Liver (tissue), 9 donors: Measurements from ENCODE around the gene DAGLB. TPM values are rescaled to one million over a fixed set of nuclear protein-coding genes. Genes with fewer than 3 reads are reported as not detected.
"Not testable (repeated sequence)": the region's sequence is repeated elsewhere in the genome, so short reads cannot be mapped to it uniquely, and the experiment has no call there.

Source experiments
- DNase-seq: peaks from one replicate; pipeline ENCODE4 v3.0.0-alpha.2; 2017; ENCODE audit warnings: low spot score
- H3K27ac ChIP-seq, 2 donors: one replicate each; pipeline ENCODE4 v1.7.0; 2013; ENCODE audit warnings: inconsistent platforms in 2 of 2, low read length in 2 of 2, control low read depth in 1 of 2, low read depth in 1 of 2, mild to moderate bottlenecking in 1 of 2
- H3K27me3 ChIP-seq, 4 donors: one replicate each; pipeline versions ENCODE4 v1.6.1 to v1.7.0; 2013; ENCODE audit warnings: low read length in 3 of 4, inconsistent platforms in 1 of 4, mild to moderate bottlenecking in 1 of 4, moderate library complexity in 1 of 4; ENCODE audit not compliant: control insufficient read depth in 4 of 4, insufficient read depth in 4 of 4
- H3K36me3 ChIP-seq, 4 donors: one replicate each; pipeline versions ENCODE4 v1.6.1 to v1.7.0; 2013; ENCODE audit warnings: low read length in 3 of 4, mild to moderate bottlenecking in 3 of 4, low read depth in 1 of 4, moderate library complexity in 1 of 4; ENCODE audit not compliant: control insufficient read depth in 4 of 4, insufficient read depth in 3 of 4
- H3K4me1 ChIP-seq, 4 donors: one replicate each; pipeline versions ENCODE4 v1.6.1 to v1.7.0; 2013; ENCODE audit warnings: low read length in 3 of 4, mild to moderate bottlenecking in 3 of 4, moderate library complexity in 1 of 4; ENCODE audit not compliant: control insufficient read depth in 4 of 4, insufficient read depth in 4 of 4
- H3K4me3 ChIP-seq, 3 donors: one replicate each; pipeline versions ENCODE4 v1.6.1 to v1.7.0; 2013; ENCODE audit warnings: low read length in 3 of 3, control low read depth in 1 of 3, low read depth in 1 of 3, mild to moderate bottlenecking in 1 of 3
- H3K9ac ChIP-seq, 2 donors: one replicate each; pipeline ENCODE4 v1.7.0; 2013; ENCODE audit warnings: low read length in 2 of 2, mild to moderate bottlenecking in 2 of 2, moderate library complexity in 2 of 2, control low read depth in 1 of 2, low read depth in 1 of 2
- H3K9me3 ChIP-seq, 4 donors: one replicate each; pipeline versions ENCODE4 v1.6.1 to v1.7.0; 2013; ENCODE audit warnings: low read length in 3 of 4; ENCODE audit not compliant: control insufficient read depth in 4 of 4
- ATF3 ChIP-seq: IDR thresholded peaks from 2 replicates; pipeline ENCODE4 v1.6.1; 2016; ENCODE audit warnings: antibody characterized with exemption
- EGR1 ChIP-seq, 2 donors: IDR thresholded peaks; 2 replicates each; pipeline ENCODE4 v1.6.1; 2016 to 2018; ENCODE audit warnings: antibody characterized with exemption in 2 of 2, low read depth in 2 of 2
- FOXA1 ChIP-seq: IDR thresholded peaks from 2 replicates; pipeline ENCODE4 v1.6.1; 2016; ENCODE audit warnings: antibody characterized with exemption
- FOXA2 ChIP-seq: IDR thresholded peaks from 2 replicates; pipeline ENCODE4 v1.6.1; 2016; ENCODE audit warnings: antibody characterized with exemption
- GABPA ChIP-seq, 2 donors: IDR thresholded peaks in 1 of 2; conservative IDR thresholded peaks in 1 of 2; 2 replicates each; pipeline ENCODE4 v1.6.1; 2016; ENCODE audit warnings: antibody characterized with exemption in 2 of 2, mild to moderate bottlenecking in 1 of 2, moderate library complexity in 1 of 2
- HNF4G ChIP-seq: IDR thresholded peaks from 2 replicates; pipeline ENCODE4 v1.6.1; 2016; ENCODE audit warnings: antibody characterized with exemption
- JUND ChIP-seq, 2 donors: IDR thresholded peaks; 2 replicates each; pipeline ENCODE4 v1.6.1; 2016; ENCODE audit warnings: antibody characterized with exemption in 2 of 2
- NR2F2 ChIP-seq: IDR thresholded peaks from 2 replicates; pipeline ENCODE4 v1.6.1; 2016; ENCODE audit warnings: antibody characterized with exemption
- RAD21 ChIP-seq, 2 donors: IDR thresholded peaks; 2 replicates each; pipeline ENCODE4 v1.6.1; 2016; ENCODE audit warnings: antibody characterized with exemption in 2 of 2, mild to moderate bottlenecking in 2 of 2
- REST ChIP-seq: IDR thresholded peaks from 2 replicates; pipeline ENCODE4 v1.6.1; 2016; ENCODE audit warnings: antibody characterized with exemption, mild to moderate bottlenecking
- SP1 ChIP-seq: IDR thresholded peaks from 2 replicates; pipeline ENCODE4 v1.6.1; 2018; ENCODE audit warnings: antibody characterized with exemption, mild to moderate bottlenecking
- TAF1 ChIP-seq: conservative IDR thresholded peaks from 2 replicates; pipeline ENCODE4 v1.6.1; 2016; ENCODE audit warnings: antibody characterized with exemption, mild to moderate bottlenecking
- YY1 ChIP-seq: IDR thresholded peaks from 2 replicates; pipeline ENCODE4 v1.6.1; 2016; ENCODE audit warnings: antibody characterized with exemption, mild to moderate bottlenecking
- ZBTB33 ChIP-seq: IDR thresholded peaks from 2 replicates; pipeline ENCODE4 v1.6.1; 2016; ENCODE audit warnings: antibody characterized with exemption
- WGBS: extraction: QIAGEN DNeasy Blood & Tissue Kit; methylation state at CpG from one replicate; pipeline ENCODE4 v1.1.7; 2013; 5-methylcytosine and 5-hydroxymethylcytosine counted together
- polyA plus RNA-seq, 2 donors: library from polyadenylated mRNA; stranded (reverse) in 1 of 2; unstranded in 1 of 2; fragments of 200-250 nt in 1 of 2; fragments of >200 nt in 1 of 2; fragmentation: Nextera tagmentation in 1 of 2; extraction: Ambion mirVana in 1 of 2; gene quantifications; one replicate each; pipeline versions ENCODE4 v1.2.1 to v1.2.3, GENCODE V29; 2013 to 2015
- total RNA-seq, 2 donors: library from RNA; depleted of rRNA; stranded (reverse); fragments of >200 nt; gene quantifications; one replicate each; pipeline ENCODE4 v1.2.3, GENCODE V29; 2014
- donor health status: healthy.
- donor health status: healthy.
- donor health status: healthy.
- donor health status: healthy.
- donor health status: healthy.

DAGLB gene
- total and polyA plus RNA-seq, 4 donors = 4.9 to 10.7 (median 8.4) TPM

GRCh38 chr7:6384327-6384726 is 63.4 kb downstream of the DAGLB start (continued):
- TF ChIP-seq ATF3 = no peak
- TF ChIP-seq RAD21 (IDR thresholded peaks at IDR 0.05) = no peak

- peaks cover 21 to 42% (median 34%) of the 10 kb centered on the region in 4 donors for H3K4me1 ChIP-seq
- peaks cover 0 to 4% (median 0%) of the 10 kb centered on the region in 4 donors for H3K36me3 ChIP-seq
- H3K4me3 ChIP-seq = no peak overlapping the region
- DNase-seq = no peak
- no peaks in the 10 kb centered on the region for H3K9me3 ChIP-seq
- no peak overlapping the region for H3K9ac ChIP-seq
- H3K27ac ChIP-seq = peak overlapping the region; percentile 5 to 10
- no peaks in the 10 kb centered on the region for H3K27me3 ChIP-seq
- WGBS = 71% methylated on average over 5 of the region's 5 CpGs
- TF ChIP-seq RAD21 (IDR thresholded peaks at IDR 0.05) = no peak
- no peak for TF ChIP-seq ZBTB33
- TF ChIP-seq FOXA1 = no peak
- no peak for TF ChIP-seq SP1
- no peak for TF ChIP-seq HNF4G
- TF ChIP-seq TAF1 = no peak
- TF ChIP-seq GABPA (IDR thresholded peaks at IDR 0.05 in 1 of 2, conservative IDR thresholded peaks at IDR 0.05 in 1 of 2) = no peak
- TF ChIP-seq NR2F2 = no peak
- TF ChIP-seq YY1 = no peak
- TF ChIP-seq FOXA2 = no peak
- TF ChIP-seq REST = no peak
- TF ChIP-seq EGR1 (IDR thresholded peaks at IDR 0.05; ENCODE audit: low read depth in 2 of 2) = no peak
- no peak for TF ChIP-seq JUND (IDR thresholded peaks at IDR 0.05)
Observed at GRCh38 chr7:6382817-6383216, 64.9 kb downstream of the DAGLB start.

GRCh38 chr7:6381846-6382245 is 65.9 kb downstream of the DAGLB start:
- H3K27me3 ChIP-seq, DNase-seq, H3K27ac ChIP-seq, H3K9ac ChIP-seq, H3K36me3 ChIP-seq, H3K4me3 ChIP-seq, H3K9me3 ChIP-seq: not testable (repeated sequence)
- peaks cover 25 to 49% (median 41%) of the 10 kb centered on the region in 4 donors for H3K4me1 ChIP-seq
- WGBS = 94% methylated on average over 11 of the region's 11 CpGs
